Measurements from ENCODE around the gene PLEKHA4. TPM values are rescaled to one million over a fixed set of nuclear protein-coding genes. Genes with fewer than 3 reads are reported as not detected.
A peak's percentile ranks its signal among the peaks of the same experiment; 100 is the strongest.

Gene PLEKHA4
- total and polyA plus RNA-seq, 2 of the 13 experiments (the other 11 are each of a cell fraction or from before 2014, with no cell fraction given): 4.8 to 6.0 TPM

GRCh38 chr19:48899781-48900476 is 31.5 kb upstream of the PLEKHA4 start, which contains the start of gene NUCB1 (continued):
- TF ChIP-seq HOXD1 (CRISPR knock-in tag; IDR thresholded peaks at IDR 0.05) (peak; percentile 49; the same call in 1 of the 2 replicates), FOXP4 (CRISPR knock-in tag; IDR thresholded peaks at IDR 0.05) (peak; percentile 52), ZBTB38 (CRISPR knock-in tag; IDR thresholded peaks at IDR 0.05) (no peak), NFIC (IDR thresholded peaks at IDR 0.05; ENCODE audit: low read length) (no peak), CENPT (CRISPR knock-in tag; IDR thresholded peaks at IDR 0.05; ENCODE audit: low read depth) (no peak), ZNF232 (CRISPR knock-in tag; IDR thresholded peaks at IDR 0.05; ENCODE audit: borderline replicate concordance) (peak; percentile 74; the same call in 1 of the 2 replicates), ZFP62 (CRISPR knock-in tag; IDR thresholded peaks at IDR 0.05) (no peak), ARNTL (CRISPR knock-in tag; IDR thresholded peaks at IDR 0.05) (0 out of 2 replicates have a peak, but pooled peaks have one; percentile 29), NR0B2 (CRISPR knock-in tag; IDR thresholded peaks at IDR 0.05) (no peak), ZNF333 (CRISPR knock-in tag; IDR thresholded peaks at IDR 0.05; ENCODE audit: borderline replicate concordance) (no peak), NKX3-1 (CRISPR knock-in tag; IDR thresholded peaks at IDR 0.05) (0 out of 2 replicates have a peak, but pooled peaks have one; percentile 75), ZNF768 (CRISPR knock-in tag; IDR thresholded peaks at IDR 0.05) (no peak), ZNF761 (CRISPR knock-in tag; conservative IDR thresholded peaks at IDR 0.05) (no peak; the same call in 1 of the 2 replicates), ZNF510 (CRISPR knock-in tag; IDR thresholded peaks at IDR 0.05; ENCODE audit: low read depth) (peak; percentile 68; the same call in 1 of the 2 replicates), ZNF335 (CRISPR knock-in tag; IDR thresholded peaks at IDR 0.05) (peak; percentile 84; the same call in 1 of the 2 replicates), ZNF331 (CRISPR knock-in tag; IDR thresholded peaks at IDR 0.05) (no peak), CCDC6 (CRISPR knock-in tag; IDR thresholded peaks at IDR 0.05) (no peak), MTF2 (CRISPR knock-in tag; IDR thresholded peaks at IDR 0.05; ENCODE audit: borderline replicate concordance) (no peak), ZNF572 (CRISPR knock-in tag; IDR thresholded peaks at IDR 0.05) (no peak), ZFP36L1 (CRISPR knock-in tag; IDR thresholded peaks at IDR 0.05) (no peak), HDAC6 (IDR thresholded peaks at IDR 0.05; ENCODE audit: low read depth, low read length) (no peak), PCBP2 (optimal IDR thresholded peaks at IDR 0.05; ENCODE audit: low read depth, low read length, poor library complexity, severe bottlenecking) (no peak), RXRA (CRISPR knock-in tag; IDR thresholded peaks at IDR 0.05) (no peak), DNMT1 (CRISPR knock-in tag; IDR thresholded peaks at IDR 0.05) (no peak), HDAC1 (CRISPR knock-in tag; IDR thresholded peaks at IDR 0.05) (peak; percentile 58), ATF1 (CRISPR knock-in tag; IDR thresholded peaks at IDR 0.05) (peak; percentile 77; the same call in 1 of the 2 replicates), KAT8 (CRISPR knock-in tag; IDR thresholded peaks at IDR 0.05) (peak; percentile 81), ZNF143 (CRISPR knock-in tag; IDR thresholded peaks at IDR 0.05) (peak; percentile 96), MXD3 (CRISPR knock-in tag; IDR thresholded peaks at IDR 0.05) (peak; percentile 46; the same call in 1 of the 2 replicates), XBP1 (CRISPR knock-in tag; IDR thresholded peaks at IDR 0.05) (peak; percentile 59; the same call in 1 of the 2 replicates), SNAPC5 (CRISPR knock-in tag; IDR thresholded peaks at IDR 0.05; ENCODE audit: borderline replicate concordance) (peak; percentile 60; the same call in 1 of the 2 replicates)
